HepG2 (cell line): ENCODE data around the gene IRAK2. TPM values are rescaled to one million over a fixed set of nuclear protein-coding genes. Genes with fewer than 3 reads are reported as not detected.

Experiments used
- ATAC-seq: fragments of 200-7000 bp; cut with Tn5 transposase; 3 replicates; pipeline ENCODE4 v1.9.1; 2020; ENCODE audit warnings: mild to moderate bottlenecking, moderate library complexity
- BruUV-seq: library from RNA; stranded (reverse); fragments of 400-500 nt; replicated peaks from 2 replicates; lab custom pipeline; 2021; lab: Mats Ljungman, UMichigan
- CTCF ChIA-PET: fragments of 300-600 bp; formaldehyde crosslinking; extraction: SDS; loops from one replicate; lab custom pipeline; 2021; ENCODE audit warnings: low total read pairs, inconsistent platforms, low intra/inter-chr PET ratio; lab: Yijun Ruan, JAX
- POLR2A ChIA-PET: fragments of 350-600 bp; sonication (Branson Sonifier 250); formaldehyde crosslinking; loops from one replicate; lab custom pipeline; 2020; ENCODE audit warnings: antibody characterized with exemption, inconsistent platforms; lab: Yijun Ruan, JAX
- DNase-seq: peaks from one replicate; pipeline ENCODE4 v3.0.0-alpha.2; 2015; ENCODE audit warnings: low spot score
- FAIRE-seq: peaks from 3 replicates; lab custom pipeline; 2011; peaks lifted over from hg19 to GRCh38; lab: Jason Lieb, UNC
- H2AFZ ChIP-seq: one replicate; pipeline ENCODE4 v1.6.1; 2011; ENCODE audit warnings: low read length, inconsistent platforms
- H3K27ac ChIP-seq: fragments of 300-600 bp; 3 replicates; pipeline ENCODE4 v1.8.0; 2011; ENCODE audit warnings: mixed run types, mild to moderate bottlenecking, mixed read lengths, low read length, inconsistent platforms; ENCODE audit not compliant: insufficient read depth; ENCODE audit errors: extremely low read length
- H3K27me3 ChIP-seq, 2 experiments: fragments of 200-600 bp in 1 of 2; 2 replicates in 1 of 2; 3 replicates in 1 of 2; pipeline versions ENCODE4 v1.6.0 to v1.8.0; 2011; ENCODE audit warnings: low read length in 2 of 2, mild to moderate bottlenecking in 2 of 2, moderate library complexity in 2 of 2, inconsistent platforms in 1 of 2; ENCODE audit not compliant: insufficient read depth in 2 of 2, control insufficient read depth in 1 of 2
- H3K36me3 ChIP-seq, 2 experiments: fragments of 200-600 bp in 1 of 2; replicated peaks in 1 of 2; 2 replicates in 1 of 2; 3 replicates in 1 of 2; pipeline versions ENCODE4 v1.5.1 to v1.8.0; 2011; ENCODE audit warnings: low read length in 2 of 2, inconsistent platforms in 1 of 2; ENCODE audit not compliant: insufficient read depth in 2 of 2, control insufficient read depth in 1 of 2
- H3K4me1 ChIP-seq: 2 replicates; pipeline ENCODE4 v1.5.1; 2012; ENCODE audit warnings: low read length, inconsistent platforms; ENCODE audit not compliant: insufficient read depth
- H3K4me2 ChIP-seq: 2 replicates; pipeline ENCODE4 v1.6.0; 2011; ENCODE audit warnings: low read depth, low read length, inconsistent platforms
- H3K4me3 ChIP-seq, 3 experiments: fragments of 200-600 bp in 1 of 3; sonication (generic), shearing (Covaris generic) in 1 of 3; replicated peaks in 1 of 3; 2 replicates each; pipeline ENCODE4 v1.5.1; 2011 to 2016; ENCODE audit warnings: low read length in 3 of 3, inconsistent platforms in 2 of 3, low read depth in 2 of 3, mild to moderate bottlenecking in 2 of 3, control low read depth in 1 of 3, mixed read lengths in 1 of 3; ENCODE audit not compliant: insufficient read depth in 1 of 3
- H3K79me2 ChIP-seq: one replicate; pipeline ENCODE4 v1.6.1; 2011; ENCODE audit warnings: low read length, inconsistent platforms; ENCODE audit not compliant: insufficient read depth
- H3K9ac ChIP-seq: 2 replicates; pipeline ENCODE4 v1.6.0; 2011; ENCODE audit warnings: mild to moderate bottlenecking, low read depth, low read length, inconsistent platforms; ENCODE audit not compliant: insufficient read depth
- H3K9me3 ChIP-seq: 2 replicates; pipeline ENCODE4 v1.5.1; 2012; ENCODE audit warnings: mild to moderate bottlenecking, low read length
- H4K20me1 ChIP-seq: 2 replicates; pipeline ENCODE4 v1.6.0; 2011; ENCODE audit warnings: inconsistent platforms, mild to moderate bottlenecking, low read length, moderate library complexity; ENCODE audit not compliant: insufficient read depth
- ERF ChIP-seq: IDR thresholded peaks from 2 replicates; pipeline ENCODE4 v1.6.1; 2018; ENCODE audit warnings: missing biosample characterization, missing genetic modification reagents
- NFE2 ChIP-seq: sonication (generic); formaldehyde crosslinking; IDR thresholded peaks from 2 replicates; pipeline ENCODE4 v1.4.0; 2020; ENCODE audit warnings: missing genetic modification reagents
- POLR2AphosphoS5 ChIP-seq: IDR thresholded peaks from 2 replicates; pipeline ENCODE4 v1.6.1; 2012; ENCODE audit warnings: low read depth, low read length
- ZNF362 ChIP-seq: sonication (generic); formaldehyde crosslinking; IDR thresholded peaks from 2 replicates; pipeline ENCODE4 v1.4.0; 2020; ENCODE audit warnings: missing genetic modification reagents, mild to moderate bottlenecking, borderline replicate concordance
- ZSCAN29 ChIP-seq: sonication (generic); formaldehyde crosslinking; conservative IDR thresholded peaks from 2 replicates; pipeline ENCODE4 v1.4.0; 2020; ENCODE audit warnings: mild to moderate bottlenecking, missing genetic modification reagents
- WGBS: methylation state at CpG from one replicate; pipeline ENCODE4 v1.1.6; 2017; ENCODE audit warnings: low lambda C conversion rate; 5-methylcytosine and 5-hydroxymethylcytosine counted together
- in situ Hi-C: cut with HindIII; loops from 2 replicates; pipeline ENCODE4 v1.10.0; 2017; ENCODE audit warnings: low pct_unique_long_range_greater_than_20kb; ENCODE audit not compliant: extremely low pct_ligation_motif_present
- intact Hi-C: fragments of 100-400 bp; cut with micrococcal nuclease; formaldehyde crosslinking; loops from one replicate; pipeline ENCODE4 v1.10.0; 2022; ENCODE audit not compliant: unreplicated experiment
- polyA plus RNA-seq, 8 experiments: library from polyadenylated mRNA; depleted of rRNA in 3 of 8; stranded (reverse) in 7 of 8; unstranded in 1 of 8; fragments of >200 nt; fragmentation: Illumina TruSeq in 4 of 8; extraction: Trizol in 4 of 8; gene quantifications; 2 replicates each; pipeline versions ENCODE4 v1.2.1 to v1.2.3, GENCODE V29; 2011 to 2016; ENCODE audit warnings: low read depth in 4 of 8, missing spikeins in 1 of 8, mixed read lengths in 1 of 8; ENCODE audit not compliant: insufficient read depth in 1 of 8
- total RNA-seq, 5 experiments: library from RNA; depleted of rRNA; stranded (reverse); fragments of >200 nt; fragmentation: Illumina TruSeq; extraction: Trizol; gene quantifications; 2 replicates each; pipeline ENCODE4 v1.2.3, GENCODE V29; 2016; ENCODE audit warnings: low read depth in 1 of 5
- TF ChIP-seq, protein P1 (sequence below): sonication (generic); formaldehyde crosslinking; IDR thresholded peaks from 2 replicates; pipeline ENCODE4 v1.4.0; 2020; ENCODE audit warnings: missing genetic modification reagents
- TF ChIP-seq, protein P2 (sequence below): sonication (generic); formaldehyde crosslinking; IDR thresholded peaks from 2 replicates; pipeline ENCODE4 v1.5.1; 2020; ENCODE audit warnings: missing genetic modification reagents, mild to moderate bottlenecking, borderline replicate concordance

Gene IRAK2
- total and polyA plus RNA-seq, 2 of the 13 experiments (the other 11 are each of a cell fraction or from before 2014, with no cell fraction given) = 13.1 to 23.3 TPM

DNA sequence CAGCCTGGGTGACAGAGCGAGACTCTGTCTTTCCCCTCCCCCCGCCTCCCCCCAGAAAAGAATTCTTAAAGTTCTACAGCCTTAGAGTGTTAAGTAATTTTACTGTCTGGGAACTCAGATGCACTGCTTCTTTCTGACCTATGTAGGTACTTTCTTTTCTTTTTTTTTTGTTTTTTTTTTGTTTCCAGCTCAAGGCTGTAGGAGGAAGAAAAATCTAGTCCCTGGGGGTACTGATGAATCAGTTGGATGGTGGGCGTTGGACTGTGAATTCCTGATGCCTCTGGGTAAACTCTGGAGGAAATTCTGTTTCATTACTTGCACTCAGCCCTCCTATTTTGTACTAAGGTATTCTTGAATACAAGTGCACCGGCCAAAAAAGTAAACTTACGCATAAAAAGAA is 117.2 kb downstream of the IRAK2 start (continued):
- TF ChIP-seq ZSCAN29 (CRISPR knock-in tag) (no peak), ERF (CRISPR knock-in tag) (no peak), NFE2 (CRISPR knock-in tag) (no peak), ZNF362 (CRISPR knock-in tag) (no peak)
- TF ChIP-seq, protein P1, sequence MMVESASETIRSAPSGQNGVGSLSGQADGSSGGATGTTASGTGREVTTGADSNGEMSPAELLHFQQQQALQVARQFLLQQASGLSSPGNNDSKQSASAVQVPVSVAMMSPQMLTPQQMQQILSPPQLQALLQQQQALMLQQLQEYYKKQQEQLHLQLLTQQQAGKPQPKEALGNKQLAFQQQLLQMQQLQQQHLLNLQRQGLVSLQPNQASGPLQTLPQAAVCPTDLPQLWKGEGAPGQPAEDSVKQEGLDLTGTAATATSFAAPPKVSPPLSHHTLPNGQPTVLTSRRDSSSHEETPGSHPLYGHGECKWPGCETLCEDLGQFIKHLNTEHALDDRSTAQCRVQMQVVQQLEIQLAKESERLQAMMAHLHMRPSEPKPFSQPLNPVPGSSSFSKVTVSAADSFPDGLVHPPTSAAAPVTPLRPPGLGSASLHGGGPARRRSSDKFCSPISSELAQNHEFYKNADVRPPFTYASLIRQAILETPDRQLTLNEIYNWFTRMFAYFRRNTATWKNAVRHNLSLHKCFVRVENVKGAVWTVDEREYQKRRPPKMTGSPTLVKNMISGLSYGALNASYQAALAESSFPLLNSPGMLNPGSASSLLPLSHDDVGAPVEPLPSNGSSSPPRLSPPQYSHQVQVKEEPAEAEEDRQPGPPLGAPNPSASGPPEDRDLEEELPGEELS (CRISPR knock-in tag) = no peak

DNA sequence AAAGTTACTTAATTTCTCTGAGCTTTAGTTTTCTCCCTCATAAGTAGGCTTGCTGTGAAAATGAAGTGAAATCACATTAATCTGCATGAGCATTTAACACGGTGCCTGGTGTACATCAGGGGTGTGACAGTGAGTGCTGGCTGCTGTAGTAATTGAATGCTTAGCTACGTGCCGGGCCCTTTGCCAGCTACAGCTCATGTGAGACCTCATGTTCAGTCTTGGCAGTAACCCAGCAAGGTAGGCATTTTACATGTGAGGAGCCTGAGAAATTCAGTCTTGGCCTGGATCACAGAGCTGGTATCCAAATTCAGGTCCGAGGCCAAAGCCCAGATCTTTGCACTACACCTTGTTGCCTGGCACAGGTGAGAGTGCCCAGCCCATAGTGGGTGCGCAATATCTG is 118.9 kb downstream of the IRAK2 start:
- 96% methylated on average over 4 of the region's 5 CpGs for WGBS
- TF ChIP-seq, protein P2, sequence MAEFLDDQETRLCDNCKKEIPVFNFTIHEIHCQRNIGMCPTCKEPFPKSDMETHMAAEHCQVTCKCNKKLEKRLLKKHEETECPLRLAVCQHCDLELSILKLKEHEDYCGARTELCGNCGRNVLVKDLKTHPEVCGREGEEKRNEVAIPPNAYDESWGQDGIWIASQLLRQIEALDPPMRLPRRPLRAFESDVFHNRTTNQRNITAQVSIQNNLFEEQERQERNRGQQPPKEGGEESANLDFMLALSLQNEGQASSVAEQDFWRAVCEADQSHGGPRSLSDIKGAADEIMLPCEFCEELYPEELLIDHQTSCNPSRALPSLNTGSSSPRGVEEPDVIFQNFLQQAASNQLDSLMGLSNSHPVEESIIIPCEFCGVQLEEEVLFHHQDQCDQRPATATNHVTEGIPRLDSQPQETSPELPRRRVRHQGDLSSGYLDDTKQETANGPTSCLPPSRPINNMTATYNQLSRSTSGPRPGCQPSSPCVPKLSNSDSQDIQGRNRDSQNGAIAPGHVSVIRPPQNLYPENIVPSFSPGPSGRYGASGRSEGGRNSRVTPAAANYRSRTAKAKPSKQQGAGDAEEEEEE (CRISPR knock-in tag) = no peak
- TF ChIP-seq POLR2AphosphoS5 = peak; percentile 18; the same call in 1 of the 2 replicates
- Histone ChIP-seq H3K4me3 (no peak overlapping the region), H3K9ac (no peak overlapping the region), H3K9me3 (no peaks in the 10 kb centered on the region), H3K27ac (no peak overlapping the region), H2AFZ (no peak overlapping the region), H3K4me2 (no peak overlapping the region), H3K36me3 (peaks cover 30 to 56% of the 10 kb centered on the region in 2 experiments), H3K27me3 (no peaks in the 10 kb centered on the region), H4K20me1 (no peaks in the 10 kb centered on the region), H3K79me2 (no peaks in the 10 kb centered on the region), H3K4me1 (no peaks in the 10 kb centered on the region)
- no peak for FAIRE-seq
- BruUV-seq = no TSS peak
- ChIA-PET POLR2A (interaction anchor here (1.2 kb wide), 1 partner anchor 9 kb away, joined by 3 read pairs; the partner anchor contains the start of gene GHRL), CTCF (no interaction called here)
- no peak for ATAC-seq
- in situ Hi-C loops = no loop called here
- intact Hi-C loops = no loop called here
- no peak for DNase-seq
